GM19025 (cell line): ENCODE measurements around the gene WWOX.

Source experiments
- ATAC-seq: cut with Tn5 transposase; IDR thresholded peaks from one replicate; pipeline ENCODE4 v1.9.1; 2021; ENCODE audit warnings: mild to moderate bottlenecking, low read depth, moderate library complexity; ENCODE audit not compliant: unreplicated experiment

WWOX gene

GRCh38 chr16:78895681-78896080 lies 796.2 kb downstream of the WWOX start:
- ATAC-seq = no peak

DNA sequence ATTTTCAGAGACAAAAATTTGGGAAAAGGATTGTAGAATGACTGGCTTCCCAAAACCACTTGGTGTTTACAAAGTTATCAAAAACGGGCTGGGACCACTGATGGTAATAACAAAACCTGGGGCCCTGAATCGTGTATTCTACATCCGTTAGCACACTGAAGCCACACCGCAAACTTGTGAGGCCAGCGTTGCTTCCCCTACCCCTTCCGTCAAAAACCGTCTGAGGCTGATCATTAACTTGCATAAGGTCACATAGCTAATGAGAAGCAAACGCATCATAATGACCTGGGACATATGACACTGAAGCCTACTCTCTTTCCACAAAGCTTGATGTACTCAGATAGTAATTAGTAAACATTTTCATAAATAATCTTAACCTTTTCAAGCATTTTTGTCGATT lies 796.8 kb downstream of the WWOX start:
- no peak for ATAC-seq

DNA sequence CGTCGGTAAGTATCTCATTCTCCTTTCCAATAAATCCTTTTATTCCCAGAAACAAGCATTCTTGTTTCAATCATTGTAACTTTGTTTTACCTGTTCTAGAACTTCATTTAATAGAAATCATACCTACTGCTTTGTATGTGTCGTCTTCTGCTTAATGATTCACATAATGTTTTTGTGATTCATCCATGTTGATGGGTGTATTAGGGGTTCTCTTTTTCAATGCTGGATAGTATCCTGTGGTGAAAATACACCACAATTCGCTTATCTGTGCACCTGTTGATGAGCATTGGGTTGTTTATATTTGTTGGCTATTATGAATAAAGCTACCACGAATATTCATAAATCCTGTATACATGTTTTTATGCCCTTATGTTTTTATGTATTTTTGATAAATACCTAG lies 797.8 kb downstream of the WWOX start:
- no peak for ATAC-seq

- no peak for ATAC-seq
Measured at GRCh38 chr16:78900044-78900811, 800.8 kb downstream of the WWOX start.

GRCh38 chr16:78900966-78901365 lies 801.5 kb downstream of the WWOX start:
- ATAC-seq = no peak

- ATAC-seq = no peak
Measured at GRCh38 chr16:78902321-78902720, 802.9 kb downstream of the WWOX start.

GRCh38 chr16:78903237-78903636 lies 803.8 kb downstream of the WWOX start:
- no peak for ATAC-seq

GRCh38 chr16:78903843-78904242 lies 804.4 kb downstream of the WWOX start:
- ATAC-seq = no peak

DNA sequence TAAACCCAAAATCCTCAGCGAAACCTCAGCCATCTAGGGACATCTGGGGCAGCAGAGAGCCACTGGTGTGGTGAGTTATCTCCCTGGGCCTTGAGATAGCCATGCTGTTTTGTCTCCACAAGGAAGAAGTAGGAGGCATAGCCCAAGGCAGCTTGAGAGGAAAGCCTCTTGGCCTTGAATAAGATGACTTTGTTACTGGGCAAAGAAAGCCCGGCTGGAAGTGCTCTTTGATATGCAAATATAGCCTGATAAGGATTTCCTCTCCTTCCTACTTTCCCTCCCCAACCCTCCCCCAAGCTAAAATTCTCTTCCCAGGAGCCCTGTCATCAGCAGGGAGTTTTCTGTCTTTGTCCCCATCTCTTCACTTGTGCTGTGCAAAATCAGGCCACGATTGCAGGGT lies 806.7 kb downstream of the WWOX start:
- no peak for ATAC-seq

- no peak for ATAC-seq
Measured at GRCh38 chr16:78909226-78909625, 809.8 kb downstream of the WWOX start.

DNA sequence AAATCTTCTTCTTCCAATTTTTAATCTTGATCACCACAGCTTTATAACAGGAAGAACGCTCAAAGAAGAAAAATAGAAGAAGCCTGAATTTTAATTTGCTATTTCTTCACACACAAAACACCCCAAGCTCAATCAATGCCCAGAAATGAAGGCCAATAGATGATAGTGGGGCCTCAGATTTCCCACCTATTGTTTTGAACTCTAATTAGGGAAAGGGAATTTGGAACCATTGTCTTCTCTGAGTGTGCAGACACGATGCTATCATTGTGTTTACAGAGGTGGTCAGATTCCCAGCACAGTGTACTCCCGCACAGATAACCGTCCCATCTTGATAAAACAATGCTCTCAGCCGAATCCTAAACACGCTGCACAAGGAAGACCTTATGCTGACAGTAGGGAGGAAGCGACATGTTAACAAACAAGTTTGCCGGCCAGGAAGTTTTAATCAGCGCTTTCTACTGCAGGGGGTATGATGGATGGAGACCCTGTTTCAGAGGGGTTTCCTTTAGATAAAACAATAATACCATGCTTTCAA lies 816.4 kb downstream of the WWOX start:
- ATAC-seq = no peak

GRCh38 chr16:78916928-78917545 lies 817.6 kb downstream of the WWOX start:
- no peak for ATAC-seq

DNA sequence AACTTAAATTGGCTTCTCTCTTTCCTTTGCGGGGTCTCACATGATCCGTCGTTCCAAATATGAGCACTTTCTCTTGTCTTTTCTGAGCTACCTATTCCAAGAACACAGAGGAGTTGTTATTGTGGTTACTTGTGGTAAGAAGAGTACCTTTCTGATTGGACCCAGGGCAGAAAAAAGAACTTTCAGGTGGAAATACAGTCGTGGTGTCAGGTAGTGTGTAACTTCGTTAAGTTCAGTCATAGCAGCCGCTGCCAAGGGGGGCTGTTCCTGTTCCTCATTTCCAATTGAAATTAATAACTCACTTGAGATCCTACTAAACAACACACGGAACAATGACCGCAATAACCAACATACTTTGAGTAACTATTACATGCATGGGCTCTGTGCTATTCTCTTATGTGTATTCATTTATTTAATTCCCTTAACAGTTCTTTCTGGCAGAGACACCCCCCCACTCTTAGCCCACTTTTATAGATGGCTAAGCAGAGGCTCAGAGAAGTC lies 819.4 kb downstream of the WWOX start:
- no peak for ATAC-seq

- no peak for ATAC-seq
Measured at GRCh38 chr16:78919852-78920251, 820.4 kb downstream of the WWOX start.

DNA sequence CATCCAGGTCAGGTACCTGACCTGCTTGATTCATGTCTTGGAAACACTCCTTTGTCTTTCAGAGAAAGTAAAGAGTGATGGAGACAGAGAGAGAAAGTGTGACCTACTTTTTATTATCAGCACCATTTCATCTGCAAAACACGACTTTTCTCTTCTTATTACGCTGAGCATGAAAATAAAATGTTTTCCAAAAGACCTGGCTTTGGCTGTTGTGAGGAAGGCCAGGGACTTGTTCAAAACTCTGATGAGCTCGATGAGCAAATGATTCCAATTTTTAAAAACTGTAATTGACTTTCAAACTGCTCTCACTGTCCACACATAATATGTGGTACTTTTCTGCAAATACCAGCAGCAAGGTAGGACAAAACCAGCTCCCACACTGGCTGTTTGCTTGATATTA lies 821.2 kb downstream of the WWOX start:
- ATAC-seq = no peak

GRCh38 chr16:78925083-78925767 lies 825.8 kb downstream of the WWOX start:
- ATAC-seq = no peak

GRCh38 chr16:78926723-78927210 lies 827.3 kb downstream of the WWOX start:
- ATAC-seq = no peak

- ATAC-seq = no peak
Measured at GRCh38 chr16:78927766-78928165, 828.3 kb downstream of the WWOX start.

- no peak for ATAC-seq
Measured at GRCh38 chr16:78929841-78930240, 830.4 kb downstream of the WWOX start.

DNA sequence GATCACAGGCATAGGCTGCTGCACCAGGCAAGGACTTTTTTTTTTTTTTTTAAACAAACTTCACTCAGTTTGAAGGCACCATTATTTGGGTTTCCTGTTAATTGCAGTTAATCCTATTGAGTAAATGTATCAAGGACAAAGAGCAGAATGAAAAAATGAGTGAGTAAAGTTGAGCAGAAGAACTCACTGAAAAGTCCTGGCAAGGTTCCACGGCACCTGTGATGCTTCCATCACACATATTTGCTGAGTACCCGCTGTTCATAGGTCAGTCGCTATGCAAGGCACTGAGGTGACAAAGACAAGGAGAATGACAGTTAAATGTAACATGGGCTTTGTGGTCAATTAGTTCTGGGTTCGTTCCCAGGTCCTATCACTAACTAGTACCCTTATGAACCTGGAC lies 831.1 kb downstream of the WWOX start:
- no peak for ATAC-seq

GRCh38 chr16:78931267-78931666 lies 831.8 kb downstream of the WWOX start:
- no peak for ATAC-seq
